K562 treated with DMSO at 1 percent for 4 hours (cell line): Measurements from ENCODE around the gene SH2D7. TPM values are rescaled to one million over a fixed set of nuclear protein-coding genes. Genes with fewer than 3 reads are reported as not detected.

ENCODE experiments used
- total RNA-seq: library from RNA; unstranded; fragments of 300-600 nt; gene quantifications from 2 replicates; pipeline ENCODE4 v1.2.3, GENCODE V29; 2022; ENCODE audit not compliant: insufficient read depth

SH2D7 gene
- total RNA-seq = 0.57 TPM in 1 of 2 replicates, not detected in the other

DNA sequence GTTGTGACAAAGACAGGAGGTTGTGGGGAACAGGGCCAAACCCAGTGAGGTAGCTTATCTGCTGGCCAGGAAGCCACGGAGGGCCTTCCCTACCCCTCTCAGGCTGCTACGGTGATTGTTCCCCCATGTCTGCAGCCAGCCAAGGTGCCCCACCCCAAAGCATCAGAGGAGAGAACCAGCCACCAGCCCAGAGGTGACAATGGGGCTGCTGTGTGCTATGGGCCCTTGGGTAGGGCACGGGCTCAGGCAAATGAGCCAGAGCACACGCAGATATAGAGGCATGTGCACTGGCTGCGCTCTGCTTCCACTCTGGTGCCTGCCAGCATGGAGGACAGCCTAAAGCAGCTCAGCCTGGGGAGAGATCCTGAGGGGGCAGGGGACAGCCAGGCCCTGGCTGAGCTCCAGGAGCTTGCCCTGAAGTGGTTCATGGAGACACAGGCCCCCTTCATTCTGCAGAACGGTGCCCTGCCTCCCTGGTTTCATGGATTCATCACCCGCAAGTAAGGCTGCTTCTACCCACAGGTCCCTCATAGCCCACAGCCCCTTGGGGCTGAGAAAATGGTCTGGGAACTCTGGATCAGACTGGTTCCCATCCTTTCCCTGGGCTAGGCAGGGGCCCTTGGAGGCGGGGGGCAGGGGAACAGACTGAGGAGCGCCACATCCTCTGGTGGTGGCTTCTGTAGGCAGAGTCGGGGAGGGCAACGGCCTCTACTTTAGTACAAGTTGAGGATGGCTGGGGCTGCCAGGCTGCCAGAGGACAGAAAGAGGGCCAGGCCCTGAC lies at the start of gene SH2D7:
SH2D7 (plus strand) TSS at position 301 of the 781 bp plus-strand sequence; CDS start at position 325, 24 bp downstream.

GRCh38 chr15:78077053-78077870 lies 15.1 kb upstream of the SH2D7 start, which contains the start of gene TBC1D2B:
Gene TBC1D2B, minus strand, starts transcription at chr15:78077711. Its CDS starts 59 bp downstream, at chr15:78077652.

DNA sequence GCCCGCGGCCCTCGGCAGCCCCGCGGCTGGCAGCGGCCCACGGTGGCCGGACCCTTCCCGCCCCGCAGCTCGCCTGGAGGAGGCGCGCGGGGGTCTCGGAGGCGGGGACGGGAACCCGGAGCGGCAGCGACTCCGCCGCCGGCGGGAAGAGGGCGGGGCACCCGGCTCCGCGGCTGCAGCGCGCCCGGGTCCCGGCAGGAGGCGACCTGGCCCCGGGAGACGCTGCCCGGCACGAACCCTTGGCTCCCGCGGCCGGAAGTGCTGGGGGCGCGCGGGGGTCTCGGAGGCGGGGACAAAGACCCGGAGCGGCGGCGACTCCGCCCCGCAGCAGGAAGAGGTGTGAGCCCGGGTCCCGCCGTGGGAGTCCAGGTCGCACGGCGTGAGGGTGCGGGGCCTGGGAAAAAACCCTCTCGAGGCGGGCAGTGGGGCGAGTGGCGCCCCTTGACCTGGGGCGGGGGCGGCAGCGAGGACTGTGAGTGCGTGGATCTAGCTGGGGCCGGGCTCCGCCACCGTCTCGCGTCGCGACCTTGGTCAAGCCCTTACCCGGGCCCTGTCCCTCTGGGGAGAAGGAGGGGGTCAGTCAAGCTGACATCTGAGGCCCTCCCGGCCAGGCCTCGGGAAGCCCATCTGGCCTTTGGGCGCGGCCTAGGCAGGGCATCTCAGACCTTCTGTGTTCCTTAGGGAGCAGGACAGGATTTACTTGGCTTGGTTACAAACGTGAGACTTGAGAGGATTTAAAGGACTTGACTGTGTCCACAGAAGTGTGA lies 39.1 kb downstream of the SH2D7 start, which contains the start of gene CIB2:
CIB2 (minus strand) TSS at position 151 of the 767 bp plus-strand sequence. CDS start 230 bp downstream, outside the sequence.

DNA sequence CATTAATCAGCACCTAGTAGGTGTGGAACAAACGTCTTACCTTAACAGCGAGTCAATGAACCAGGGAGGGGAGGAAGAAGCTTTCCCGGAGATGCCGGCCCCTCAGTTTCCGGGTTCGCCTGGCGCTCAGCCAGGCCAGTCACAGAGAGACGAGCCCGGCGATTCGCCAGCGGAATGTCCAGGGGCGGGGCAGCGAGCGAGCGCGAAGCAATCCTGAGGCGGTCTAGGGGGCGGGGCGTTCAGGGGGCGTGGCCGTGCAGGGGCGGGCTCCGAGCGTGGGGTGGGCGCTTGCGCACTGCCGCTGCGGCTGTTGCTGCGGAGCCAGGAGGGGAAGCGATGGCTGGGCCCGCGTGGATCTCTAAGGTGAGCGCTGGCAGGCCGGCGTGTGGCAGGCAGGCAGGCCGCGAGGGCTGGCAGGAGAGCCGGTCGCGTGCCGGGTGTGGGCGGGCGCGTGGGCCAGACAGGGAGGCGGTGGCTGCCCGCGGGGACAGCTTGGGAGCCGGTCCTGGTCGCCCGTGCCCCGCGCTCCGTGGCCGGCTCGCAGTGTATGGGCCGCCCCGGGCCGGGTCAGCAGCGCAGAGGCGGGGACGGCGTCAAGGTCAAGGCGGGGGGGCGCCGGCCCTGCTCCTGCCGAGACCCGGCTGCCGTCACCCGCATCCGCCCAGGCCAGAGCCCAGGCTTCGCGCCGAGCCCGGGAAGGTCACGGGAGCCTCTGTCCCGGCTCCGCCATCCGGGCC lies 56.9 kb downstream of the SH2D7 start, which contains the start of gene IDH3A:
IDH3A (plus strand) TSS at position 295 of the 737 bp plus-strand sequence; CDS start at position 337, 42 bp downstream.

Other genes with a start within 250 kb of the SH2D7 start
- gene TBC1D2B, start 14.8 kb upstream of the SH2D7 start, total RNA-seq = 8.9 and 10.5 TPM in 2 replicates
- 32.1 and 45.2 TPM in 2 replicates for gene CIB2, start 38.9 kb downstream of the SH2D7 start, total RNA-seq
- 33.5 and 37.1 TPM in 2 replicates for gene IDH3A, start 56.8 kb downstream of the SH2D7 start, total RNA-seq
- 0.91 and 6.5 TPM in 2 replicates for gene ACSBG1, start 142.0 kb downstream of the SH2D7 start, total RNA-seq
- 0.65 and 0.78 TPM in 2 replicates for gene DNAJA4, start 172.0 kb downstream of the SH2D7 start, total RNA-seq
- gene SKIC8, start 207.0 kb downstream of the SH2D7 start, total RNA-seq = 46.0 and 48.4 TPM in 2 replicates
- not detected in 2 replicates for gene CRABP1, start 247.8 kb downstream of the SH2D7 start, total RNA-seq